Astrocyte (in vitro differentiated cells and primary cell): Measurements from ENCODE around the gene BEST3. TPM values are rescaled to one million over a fixed set of nuclear protein-coding genes. Genes with fewer than 3 reads are reported as not detected.

Source experiments
- DNase-seq: peaks from one replicate; pipeline ENCODE4 v3.0.0-alpha.2; 2010; ENCODE audit warnings: low read depth
- FAIRE-seq: peaks from 2 replicates; lab custom pipeline; 2011; peaks lifted over from hg19 to GRCh38; lab: Jason Lieb, UNC
- H2AFZ ChIP-seq: 2 replicates; pipeline ENCODE4 v1.6.0; 2012; ENCODE audit warnings: low read depth, low read length, inconsistent platforms
- H3K27ac ChIP-seq: 2 replicates; pipeline ENCODE4 v1.5.1; 2011; ENCODE audit warnings: low read depth, low read length, inconsistent platforms
- H3K27me3 ChIP-seq: 2 replicates; pipeline ENCODE4 v1.6.0; 2011; ENCODE audit warnings: low read length, inconsistent platforms; ENCODE audit not compliant: insufficient read depth
- H3K36me3 ChIP-seq: 2 replicates; pipeline ENCODE4 v1.5.1; 2011; ENCODE audit warnings: low read length, inconsistent platforms; ENCODE audit not compliant: insufficient read depth
- H3K4me1 ChIP-seq: 2 replicates; pipeline ENCODE4 v1.5.1; 2011; ENCODE audit warnings: low read length, inconsistent platforms; ENCODE audit not compliant: insufficient read depth
- H3K4me2 ChIP-seq: 2 replicates; pipeline ENCODE4 v1.6.0; 2012; ENCODE audit warnings: low read length, inconsistent platforms
- H3K4me3 ChIP-seq: 2 replicates; pipeline ENCODE4 v1.5.1; 2011; ENCODE audit warnings: low read depth, mild to moderate bottlenecking, low read length, inconsistent platforms; ENCODE audit not compliant: insufficient read depth
- H3K79me2 ChIP-seq: 2 replicates; pipeline ENCODE4 v1.6.0; 2012; ENCODE audit warnings: mild to moderate bottlenecking, low read length, inconsistent platforms; ENCODE audit not compliant: insufficient read depth
- H3K9ac ChIP-seq: 2 replicates; pipeline ENCODE4 v1.6.0; 2012; ENCODE audit warnings: mild to moderate bottlenecking, low read length, inconsistent platforms
- H3K9me3 ChIP-seq: 2 replicates; pipeline ENCODE4 v1.5.1; 2012; ENCODE audit warnings: low read depth, mild to moderate bottlenecking, low read length, inconsistent platforms; ENCODE audit not compliant: insufficient read depth
- H4K20me1 ChIP-seq: 2 replicates; pipeline ENCODE4 v1.6.0; 2012; ENCODE audit warnings: low read length, inconsistent platforms; ENCODE audit not compliant: insufficient read depth
- H3K27ac Mint-ChIP-seq: one replicate; pipeline ENCODE4 v1.8.0; 2021; ENCODE audit warnings: mild to moderate bottlenecking, mixed read lengths; ENCODE audit not compliant: unreplicated experiment
- H3K27me3 Mint-ChIP-seq: one replicate; pipeline ENCODE4 v1.8.0; 2021; ENCODE audit warnings: low read depth, mixed read lengths; ENCODE audit not compliant: unreplicated experiment
- H3K36me3 Mint-ChIP-seq: one replicate; pipeline ENCODE4 v1.8.0; 2021; ENCODE audit warnings: low read depth, mixed read lengths; ENCODE audit not compliant: unreplicated experiment
- H3K4me1 Mint-ChIP-seq: one replicate; pipeline ENCODE4 v1.8.0; 2021; ENCODE audit warnings: low read depth, mixed read lengths; ENCODE audit not compliant: unreplicated experiment
- H3K4me3 Mint-ChIP-seq: one replicate; pipeline ENCODE4 v1.8.0; 2021; ENCODE audit warnings: mild to moderate bottlenecking, moderate library complexity, mixed read lengths; ENCODE audit not compliant: unreplicated experiment
- H3K9me3 Mint-ChIP-seq: one replicate; pipeline ENCODE4 v1.8.0; 2021; ENCODE audit warnings: mild to moderate bottlenecking, mixed read lengths; ENCODE audit not compliant: unreplicated experiment
- EZH2 ChIP-seq: IDR thresholded peaks from 2 replicates; pipeline ENCODE4 v1.6.1; 2012; ENCODE audit warnings: mild to moderate bottlenecking, low read length, inconsistent platforms; ENCODE audit not compliant: insufficient read depth
- total RNA-seq: library from RNA; stranded (reverse); gene quantifications from 2 replicates; pipeline ENCODE4 v1.2.1, GENCODE V29; 2021
- TF ChIP-seq, protein P1 (sequence below): IDR thresholded peaks from 2 replicates; pipeline ENCODE4 v1.5.1; 2011; ENCODE audit warnings: low read depth, mild to moderate bottlenecking, inconsistent platforms, low read length, moderate library complexity; ENCODE audit not compliant: insufficient read depth

BEST3 gene
- total RNA-seq, 1 donor from 2014 or later = 1.2 TPM

DNA sequence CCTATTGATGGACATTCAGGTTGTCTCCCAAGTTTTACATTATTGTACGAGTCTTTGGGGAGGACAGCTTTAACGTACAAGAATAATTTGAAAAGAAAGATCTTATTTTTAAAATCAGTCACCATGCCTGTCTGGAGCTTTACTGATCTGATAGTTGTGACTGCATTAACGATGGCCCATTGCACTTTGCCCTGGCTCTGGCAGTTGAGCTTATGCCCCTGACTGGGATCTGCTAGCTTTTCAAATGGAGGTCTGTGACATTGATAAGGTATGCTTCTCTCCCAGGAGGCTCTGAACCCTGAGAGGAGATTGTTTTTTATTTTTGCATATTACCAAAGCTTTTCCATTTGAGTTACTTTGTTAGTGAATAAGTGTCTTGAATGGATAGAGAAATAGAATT is 21.6 kb upstream of the BEST3 start:
- Histone ChIP-seq H3K27me3 (no peaks in the 10 kb centered on the region), H3K4me1 (no peaks in the 10 kb centered on the region), H3K36me3 (no peaks in the 10 kb centered on the region), H3K9me3 (no peaks in the 10 kb centered on the region), H3K4me2 (no peak overlapping the region), H2AFZ (no peak overlapping the region), H3K9ac (no peak overlapping the region), H3K27ac (no peak overlapping the region), H3K4me3 (no peak overlapping the region), H4K20me1 (no peaks in the 10 kb centered on the region), H3K79me2 (no peaks in the 10 kb centered on the region)
- H3K27me3 Mint-ChIP-seq = no peaks in the 10 kb centered on the region
- H3K9me3 Mint-ChIP-seq = peaks cover 1% of the 10 kb centered on the region
- no peak for DNase-seq
- no peak for FAIRE-seq
- H3K4me3 Mint-ChIP-seq = no peak overlapping the region
- H3K27ac Mint-ChIP-seq = no peak overlapping the region
- TF ChIP-seq, protein P1, sequence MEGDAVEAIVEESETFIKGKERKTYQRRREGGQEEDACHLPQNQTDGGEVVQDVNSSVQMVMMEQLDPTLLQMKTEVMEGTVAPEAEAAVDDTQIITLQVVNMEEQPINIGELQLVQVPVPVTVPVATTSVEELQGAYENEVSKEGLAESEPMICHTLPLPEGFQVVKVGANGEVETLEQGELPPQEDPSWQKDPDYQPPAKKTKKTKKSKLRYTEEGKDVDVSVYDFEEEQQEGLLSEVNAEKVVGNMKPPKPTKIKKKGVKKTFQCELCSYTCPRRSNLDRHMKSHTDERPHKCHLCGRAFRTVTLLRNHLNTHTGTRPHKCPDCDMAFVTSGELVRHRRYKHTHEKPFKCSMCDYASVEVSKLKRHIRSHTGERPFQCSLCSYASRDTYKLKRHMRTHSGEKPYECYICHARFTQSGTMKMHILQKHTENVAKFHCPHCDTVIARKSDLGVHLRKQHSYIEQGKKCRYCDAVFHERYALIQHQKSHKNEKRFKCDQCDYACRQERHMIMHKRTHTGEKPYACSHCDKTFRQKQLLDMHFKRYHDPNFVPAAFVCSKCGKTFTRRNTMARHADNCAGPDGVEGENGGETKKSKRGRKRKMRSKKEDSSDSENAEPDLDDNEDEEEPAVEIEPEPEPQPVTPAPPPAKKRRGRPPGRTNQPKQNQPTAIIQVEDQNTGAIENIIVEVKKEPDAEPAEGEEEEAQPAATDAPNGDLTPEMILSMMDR = no peak
- TF ChIP-seq EZH2 = no peak
- H3K4me1 Mint-ChIP-seq = no peaks in the 10 kb centered on the region
- no peaks in the 10 kb centered on the region for H3K36me3 Mint-ChIP-seq

DNA sequence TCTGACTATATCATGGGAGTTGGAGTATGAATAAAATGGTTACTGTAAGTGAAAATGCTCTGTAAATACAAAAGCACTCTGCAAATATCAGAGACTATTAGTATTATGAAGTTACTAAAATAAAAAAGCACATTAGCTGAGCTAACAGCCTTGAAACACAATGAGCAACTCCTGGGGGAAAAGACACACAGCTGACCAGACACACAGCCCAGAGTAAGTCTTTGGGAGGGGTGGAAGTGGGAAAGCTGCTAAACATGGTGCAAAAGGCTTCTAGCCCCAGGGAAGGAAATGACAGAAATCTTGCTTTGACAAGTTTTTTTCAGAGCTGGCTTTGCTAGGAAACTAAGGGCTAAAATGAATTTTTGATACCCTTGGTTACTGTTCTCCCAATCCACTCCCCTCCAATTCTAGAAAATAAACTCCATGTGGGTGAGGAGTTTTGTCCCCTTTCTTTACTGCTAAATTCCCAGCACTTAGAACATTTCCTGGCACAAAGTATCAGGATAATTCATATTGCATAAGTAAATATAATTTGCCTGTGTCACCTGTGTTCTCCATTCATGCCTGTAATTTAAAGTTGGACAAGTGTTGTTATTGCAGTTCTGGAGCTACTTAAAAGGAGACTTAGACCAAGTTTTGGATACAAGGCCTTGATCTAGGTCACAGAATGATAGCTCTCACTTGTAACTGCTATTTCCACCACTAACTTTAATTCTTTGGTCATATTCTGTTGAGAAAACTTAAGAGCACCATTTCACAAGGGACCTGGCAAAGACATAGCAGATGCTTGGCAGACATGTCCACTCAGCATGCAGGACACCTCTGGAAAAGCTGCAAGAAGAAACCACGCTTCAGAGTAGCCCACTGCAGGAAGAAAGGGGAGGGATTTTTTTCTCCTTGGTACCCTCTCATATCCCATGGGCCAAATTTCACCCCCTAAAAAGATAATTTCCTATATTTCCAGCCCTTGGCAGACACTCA is 20.5 kb upstream of the BEST3 start:
- H3K27ac ChIP-seq = no peak overlapping the region
- H3K9me3 ChIP-seq = no peaks in the 10 kb centered on the region
- H3K27me3 ChIP-seq = no peaks in the 10 kb centered on the region
- no peak overlapping the region for H3K4me3 Mint-ChIP-seq
- H4K20me1 ChIP-seq = no peaks in the 10 kb centered on the region
- H3K79me2 ChIP-seq = no peaks in the 10 kb centered on the region
- DNase-seq (no peak), FAIRE-seq (no peak)
- TF ChIP-seq, protein P1 = no peak
- no peak for TF ChIP-seq EZH2
- H3K36me3 ChIP-seq = no peaks in the 10 kb centered on the region
- no peaks in the 10 kb centered on the region for H3K4me1 Mint-ChIP-seq
- H3K36me3 Mint-ChIP-seq = no peaks in the 10 kb centered on the region
- no peak overlapping the region for H3K27ac Mint-ChIP-seq
- H2AFZ ChIP-seq = no peak overlapping the region
- no peaks in the 10 kb centered on the region for H3K27me3 Mint-ChIP-seq
- no peak overlapping the region for H3K4me2 ChIP-seq
- H3K4me1 ChIP-seq = no peaks in the 10 kb centered on the region
- peaks cover 1% of the 10 kb centered on the region for H3K9me3 Mint-ChIP-seq
- H3K9ac ChIP-seq = no peak overlapping the region
- no peak overlapping the region for H3K4me3 ChIP-seq

DNA sequence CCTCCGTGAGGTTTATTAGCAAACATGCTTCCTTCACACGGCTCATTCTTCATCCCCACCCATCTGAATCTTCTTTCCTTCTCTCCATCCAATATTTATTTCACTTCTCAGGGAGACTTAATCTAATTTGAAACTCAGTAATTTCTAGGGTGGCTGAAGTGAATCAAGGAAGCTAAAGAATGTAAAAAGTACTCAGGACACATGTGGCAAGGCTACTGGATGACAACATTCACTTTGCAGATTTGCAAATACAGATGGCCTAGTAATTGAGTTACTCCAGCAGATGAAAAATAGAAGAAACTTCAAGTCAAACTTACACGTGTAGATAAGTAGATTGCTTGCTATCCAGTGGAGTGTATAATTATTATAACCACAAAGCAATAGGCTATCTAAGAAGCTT is 15.4 kb upstream of the BEST3 start:
- H3K27ac ChIP-seq = no peak overlapping the region
- H3K9me3 Mint-ChIP-seq = no peaks in the 10 kb centered on the region
- no peaks in the 10 kb centered on the region for H3K4me1 Mint-ChIP-seq
- no peak overlapping the region for H3K4me3 ChIP-seq
- H4K20me1 ChIP-seq = no peaks in the 10 kb centered on the region
- H3K27ac Mint-ChIP-seq = no peak overlapping the region
- no peaks in the 10 kb centered on the region for H3K79me2 ChIP-seq
- no peak for TF ChIP-seq EZH2
- TF ChIP-seq, protein P1 = no peak
- no peaks in the 10 kb centered on the region for H3K36me3 ChIP-seq
- H3K4me3 Mint-ChIP-seq = no peak overlapping the region
- no peak overlapping the region for H3K4me2 ChIP-seq
- H3K9me3 ChIP-seq = no peaks in the 10 kb centered on the region
- no peak for DNase-seq
- no peak overlapping the region for H2AFZ ChIP-seq
- H3K36me3 Mint-ChIP-seq = no peaks in the 10 kb centered on the region
- no peak overlapping the region for H3K9ac ChIP-seq
- H3K27me3 ChIP-seq = no peaks in the 10 kb centered on the region
- FAIRE-seq = no peak
- H3K4me1 ChIP-seq = no peaks in the 10 kb centered on the region
- no peaks in the 10 kb centered on the region for H3K27me3 Mint-ChIP-seq
